ENCODE measurements around the gene NDUFA13. TPM values are rescaled to one million over a fixed set of nuclear protein-coding genes. Genes with fewer than 3 reads are reported as not detected.
"Not testable (repeated sequence)": the region's sequence is repeated elsewhere in the genome, so short reads cannot be mapped to it uniquely, and the experiment has no call there.

The NDUFA13 gene
- polyA plus RNA-seq (2013, experiment 1 of 2; ENCODE audit: insufficient read length) = 269 TPM
- 230 TPM for polyA plus RNA-seq (2013, experiment 2 of 2; ENCODE audit: insufficient read length)

DNA sequence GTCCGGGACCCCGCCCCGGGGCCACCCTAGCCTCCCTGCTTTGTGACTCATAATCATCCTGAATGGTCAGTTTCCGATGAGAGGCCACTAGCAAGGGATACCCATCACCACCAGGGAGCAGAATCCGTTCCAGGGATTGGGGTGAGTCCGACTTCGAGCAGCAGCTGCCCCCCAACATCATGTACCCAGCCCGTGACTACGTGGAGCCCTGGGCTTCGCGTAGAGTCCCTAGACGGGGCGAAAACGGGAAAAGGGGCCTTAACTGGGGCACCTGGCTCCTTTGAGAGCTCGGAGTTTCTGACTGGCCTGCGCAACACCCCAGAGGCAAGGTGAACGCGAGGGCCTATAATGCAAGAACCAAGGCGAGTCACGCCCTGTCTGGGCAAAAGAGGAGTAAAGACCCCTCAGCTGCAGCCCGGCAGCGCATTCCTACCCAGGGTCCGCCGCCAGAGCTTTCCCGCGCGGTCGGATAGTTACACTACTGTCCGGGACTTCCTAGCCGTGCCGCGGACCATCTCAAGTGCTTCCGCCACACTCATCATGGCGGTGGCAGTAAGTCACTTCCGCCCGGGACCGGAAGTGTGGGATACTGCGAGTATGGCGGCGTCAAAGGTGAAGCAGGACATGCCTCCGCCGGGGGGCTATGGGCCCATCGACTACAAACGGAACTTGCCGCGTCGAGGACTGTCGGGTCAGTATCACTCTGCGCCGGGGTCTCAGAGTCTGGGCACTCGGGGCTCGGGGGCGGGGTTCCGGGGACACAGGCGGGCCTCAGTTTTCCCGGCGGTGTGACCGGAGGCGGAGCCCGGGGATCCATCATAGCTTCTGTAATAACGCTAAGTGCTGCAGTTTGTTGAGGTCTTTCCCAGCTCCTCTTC lies at the start of gene NDUFA13:
TSS of gene NDUFA13 (plus strand) at position 584 of the 878 bp plus-strand sequence. CDS start at position 598, 14 bp downstream.
- DNase-seq = peak; percentile 94

DNA sequence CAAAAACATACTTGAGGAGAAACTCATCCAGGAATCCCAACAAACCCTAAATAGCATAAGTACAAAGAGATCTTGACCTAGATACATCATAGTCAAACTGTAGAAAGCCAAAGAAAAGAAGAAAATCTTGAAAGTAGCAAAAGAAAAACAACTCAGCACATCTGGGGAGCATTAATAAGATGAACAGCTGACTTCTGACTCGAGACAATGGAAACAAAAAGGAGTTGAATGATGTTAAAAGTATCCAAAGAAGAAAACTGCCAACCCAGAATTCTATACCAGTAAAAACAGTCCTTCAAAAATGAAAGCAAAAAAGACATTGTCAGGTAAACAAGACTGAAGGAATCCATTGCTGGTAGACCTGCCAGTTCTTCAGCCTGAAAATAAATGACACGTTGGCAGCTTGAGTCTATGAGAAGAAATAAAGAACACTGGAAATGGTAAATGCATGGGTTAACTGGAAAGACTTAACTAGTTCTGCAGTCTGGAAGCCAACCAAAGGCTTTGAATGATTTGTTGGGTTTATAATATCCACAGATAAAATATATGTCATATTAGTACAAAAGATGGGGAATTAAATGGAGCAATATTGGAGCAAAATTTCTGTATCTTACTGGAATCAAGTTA lies 47.5 kb upstream of the NDUFA13 start:
- peak; percentile 38 for DNase-seq

DNA sequence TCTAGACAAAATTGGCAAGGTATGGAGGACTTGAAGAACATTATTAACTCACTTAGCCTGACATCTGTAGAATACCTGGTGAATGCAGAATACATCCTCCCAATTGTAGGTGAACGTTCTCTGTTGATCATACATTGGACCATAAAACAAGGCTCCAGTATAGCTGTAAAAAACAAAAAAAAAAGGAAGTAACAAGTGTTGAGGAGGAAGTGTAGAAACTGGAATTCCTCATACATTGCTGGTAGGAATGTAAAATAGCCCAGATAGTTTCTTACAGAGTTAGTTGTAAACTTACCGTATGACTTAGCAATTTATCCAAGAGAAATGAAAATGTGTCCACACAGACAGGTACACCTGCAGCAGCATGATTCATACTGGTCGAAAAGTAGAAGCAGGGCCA lies 45.4 kb upstream of the NDUFA13 start:
- no peak for DNase-seq

DNA sequence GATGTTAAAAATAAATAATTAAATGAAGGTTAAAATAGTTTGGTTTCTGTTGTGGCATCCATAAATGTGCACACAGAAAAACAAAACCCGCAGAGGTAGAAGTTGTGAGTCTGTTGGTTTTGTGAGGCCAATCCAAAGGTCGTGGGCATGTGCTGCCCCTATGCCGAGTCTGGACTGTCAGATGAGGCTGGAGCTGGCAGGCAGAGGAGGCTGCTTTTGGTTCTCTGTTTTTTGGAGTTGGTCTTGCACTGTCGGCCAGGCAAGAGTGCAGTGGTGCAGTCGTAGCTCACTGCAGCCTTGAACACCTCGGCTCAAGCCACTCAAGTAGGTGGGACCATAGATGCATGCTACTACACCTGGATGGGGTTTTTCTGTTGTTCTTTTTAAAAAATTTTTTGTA lies 44.3 kb upstream of the NDUFA13 start:
- no peak for DNase-seq

DNA sequence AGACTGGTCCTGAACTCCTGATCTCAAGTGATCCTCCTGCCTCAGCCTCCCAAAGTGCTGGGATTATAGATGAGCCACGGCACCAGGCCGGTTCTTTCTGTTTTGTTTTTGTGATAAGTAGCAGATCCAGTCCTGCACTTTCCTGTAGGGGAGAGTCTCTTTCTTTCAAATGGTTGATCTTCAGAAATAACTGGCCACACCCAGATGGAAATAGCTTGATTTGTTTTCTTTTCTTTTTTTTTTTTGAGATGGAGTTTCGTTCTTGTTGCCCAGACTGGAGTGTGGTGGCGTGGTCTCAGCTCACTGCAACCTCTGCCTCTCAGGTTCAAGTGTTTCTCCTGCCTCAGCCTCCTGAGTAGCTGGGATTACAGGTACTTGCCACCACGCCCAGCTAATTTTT lies 43.9 kb upstream of the NDUFA13 start:
- not testable (repeated sequence) for DNase-seq

DNA sequence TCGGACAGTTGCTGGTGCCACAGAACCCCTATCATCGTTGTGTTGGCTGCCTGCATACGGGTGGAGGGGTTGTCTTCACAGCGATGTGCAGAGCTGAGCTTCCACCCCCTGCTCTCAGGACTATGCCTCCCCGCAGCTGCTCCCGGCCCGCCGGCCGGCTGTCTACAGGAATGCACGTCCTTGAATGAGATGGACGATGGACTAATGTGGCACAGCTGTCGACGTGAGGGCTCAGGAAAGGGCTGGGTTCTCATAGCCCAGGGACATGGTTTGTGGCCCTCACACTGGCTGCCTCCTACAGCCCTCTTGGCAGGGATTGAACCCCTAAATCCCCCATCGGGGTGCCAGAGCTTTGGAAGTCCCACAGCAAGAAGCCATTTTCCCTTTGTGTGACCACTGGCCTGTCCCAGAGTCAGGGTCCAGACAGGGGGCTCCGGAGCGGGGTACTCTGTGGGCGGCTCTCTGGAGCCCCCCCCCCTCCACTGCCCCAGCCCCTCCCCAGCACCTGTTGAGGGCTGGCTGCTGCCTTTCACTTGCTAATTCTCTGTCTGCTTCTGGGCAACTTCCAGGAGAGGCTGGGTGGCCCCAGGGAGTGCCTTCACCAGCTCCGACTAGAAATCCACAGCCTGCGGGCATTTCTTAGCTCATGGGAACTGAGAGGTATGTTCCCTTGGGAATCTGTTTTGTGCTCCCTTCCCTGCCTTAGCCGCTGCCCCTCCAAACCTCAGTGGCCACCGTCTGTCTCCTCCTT lies 40.8 kb upstream of the NDUFA13 start:
- DNase-seq = no peak

DNA sequence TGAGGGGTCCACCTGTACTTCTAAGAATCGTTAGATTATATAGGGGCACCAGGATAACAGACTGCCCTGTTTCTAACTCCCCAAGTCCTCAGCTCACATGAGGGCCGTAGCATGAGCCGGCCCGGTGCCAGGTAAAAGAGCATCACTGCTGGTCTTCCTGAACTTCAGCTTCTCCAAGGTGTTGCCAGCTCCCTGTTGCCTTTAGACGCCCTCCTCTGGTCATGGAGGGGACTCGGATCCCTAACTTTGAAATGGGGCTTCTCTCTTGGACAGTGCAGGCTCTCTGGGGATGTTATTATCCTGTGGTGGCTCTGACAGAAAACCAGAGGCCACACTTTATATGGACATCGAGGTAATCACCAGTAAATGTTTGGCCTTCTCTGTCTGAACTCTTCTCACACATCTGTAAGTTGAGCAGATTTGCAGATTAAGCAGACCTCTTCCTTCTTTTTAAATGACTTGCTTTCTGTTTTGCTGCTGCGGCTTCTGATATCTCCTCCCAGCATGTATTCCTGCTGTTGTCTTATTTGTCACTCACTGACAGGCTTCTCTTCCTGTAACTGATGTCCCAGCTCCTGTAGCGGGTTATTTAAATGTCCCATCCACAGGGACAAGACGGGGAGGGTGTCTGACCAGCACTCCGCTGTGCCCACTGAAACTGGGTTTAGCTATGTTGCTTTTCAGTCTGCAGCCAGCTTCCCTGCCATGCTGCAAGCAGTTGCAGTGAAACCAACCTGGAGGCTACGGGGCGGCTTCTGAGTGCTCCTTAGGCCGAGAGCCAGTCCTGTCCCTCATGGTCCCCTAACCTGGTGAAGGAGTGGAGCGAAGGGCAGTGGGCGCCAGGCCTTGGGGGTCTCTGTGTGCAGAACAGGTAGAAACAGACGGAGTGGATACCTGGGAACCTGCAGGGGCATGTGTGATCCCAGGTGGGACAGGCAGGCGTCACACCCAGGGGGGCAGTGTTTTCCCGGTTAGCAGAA lies 39.9 kb upstream of the NDUFA13 start:
- no peak for DNase-seq

DNA sequence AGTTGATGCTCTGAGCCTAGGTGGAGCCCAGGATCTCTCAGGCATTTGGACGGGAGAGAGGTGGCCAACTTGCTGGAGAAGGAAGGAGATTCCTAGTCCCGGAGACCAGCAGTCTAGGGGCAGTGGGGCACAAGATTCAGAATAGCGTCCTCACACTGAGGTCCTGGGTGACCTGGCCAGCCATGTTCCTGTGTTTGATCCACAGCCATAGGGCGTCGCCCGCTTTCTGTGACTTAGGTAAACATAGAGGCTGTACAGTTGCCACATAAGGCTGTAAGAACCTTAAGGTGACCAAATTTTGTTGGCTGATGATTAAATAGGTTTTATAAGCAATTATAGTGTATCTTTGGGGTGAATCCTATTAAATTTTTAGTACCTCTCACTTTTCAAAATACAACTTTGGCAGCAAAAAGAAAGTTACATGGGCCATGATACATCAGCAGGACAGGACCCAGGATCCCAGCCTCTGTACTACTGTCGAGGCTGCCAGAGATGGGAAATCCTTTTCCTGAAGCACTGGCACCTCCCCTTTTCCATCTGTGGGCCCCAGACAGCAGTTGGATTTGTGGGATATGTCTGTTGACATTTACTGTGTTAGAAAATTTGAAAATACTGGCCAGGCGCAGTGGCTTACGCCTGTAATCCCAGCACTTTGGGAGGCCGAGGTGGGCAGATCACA lies 38.2 kb upstream of the NDUFA13 start:
- DNase-seq = no peak

DNA sequence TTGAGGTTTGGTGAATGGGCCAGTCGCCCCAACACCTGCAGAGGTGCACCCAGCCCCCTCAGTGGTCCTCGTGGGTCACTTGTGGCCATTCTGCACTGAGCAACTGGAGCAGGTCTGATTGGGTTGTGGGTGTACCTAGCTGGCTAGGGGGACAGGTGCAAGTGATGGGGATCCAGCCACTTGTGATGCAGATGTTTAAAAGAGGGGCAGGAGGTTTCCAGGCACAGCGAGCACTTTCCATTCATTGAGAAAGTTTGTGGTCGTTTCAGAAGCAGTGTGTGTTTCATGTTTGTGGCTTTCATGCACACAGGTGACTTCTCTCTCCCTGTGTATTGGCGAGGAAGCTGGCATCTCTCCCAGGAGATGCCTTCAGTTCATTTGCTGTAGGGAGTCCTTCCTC lies 35.3 kb upstream of the NDUFA13 start:
- no peak for DNase-seq

DNA sequence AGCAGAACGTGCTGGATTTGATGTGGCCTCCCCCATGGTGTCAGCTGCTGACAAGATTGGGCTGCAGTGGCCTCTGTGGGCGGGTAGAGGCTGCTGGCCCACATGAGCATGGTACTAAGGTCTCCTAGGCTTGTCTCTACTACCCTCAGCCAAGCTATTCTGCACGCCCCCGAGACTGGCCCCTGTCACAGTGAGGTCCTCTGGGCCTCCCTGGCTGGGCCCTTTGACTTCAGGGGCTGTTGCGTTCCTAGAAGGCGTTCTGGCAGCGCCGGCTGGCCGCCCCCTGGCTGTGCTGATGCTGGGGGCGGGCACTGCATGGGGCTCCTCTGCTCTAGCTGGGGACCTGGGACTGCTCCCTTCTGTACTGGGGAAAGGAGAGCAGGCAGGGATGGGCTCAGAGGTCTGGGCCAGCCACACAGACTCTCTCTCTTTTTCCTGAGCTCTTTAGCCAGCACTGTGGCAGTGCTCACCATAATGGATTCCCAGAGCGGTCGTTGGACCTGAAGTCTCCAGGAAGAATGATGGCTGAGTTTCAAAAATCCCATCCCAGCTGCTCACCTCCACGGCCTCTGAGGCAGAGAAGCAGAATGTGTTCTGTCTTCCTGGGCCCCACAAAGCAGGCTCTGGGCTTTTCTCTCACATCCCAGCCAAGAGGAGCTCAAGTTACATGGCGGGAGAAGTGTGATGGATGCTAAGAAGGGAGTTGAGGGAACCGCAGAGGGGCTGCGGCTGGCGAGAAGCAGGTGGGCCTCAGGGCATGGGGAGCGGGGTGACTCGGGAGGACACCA lies 33.0 kb upstream of the NDUFA13 start:
- no peak for DNase-seq

DNA sequence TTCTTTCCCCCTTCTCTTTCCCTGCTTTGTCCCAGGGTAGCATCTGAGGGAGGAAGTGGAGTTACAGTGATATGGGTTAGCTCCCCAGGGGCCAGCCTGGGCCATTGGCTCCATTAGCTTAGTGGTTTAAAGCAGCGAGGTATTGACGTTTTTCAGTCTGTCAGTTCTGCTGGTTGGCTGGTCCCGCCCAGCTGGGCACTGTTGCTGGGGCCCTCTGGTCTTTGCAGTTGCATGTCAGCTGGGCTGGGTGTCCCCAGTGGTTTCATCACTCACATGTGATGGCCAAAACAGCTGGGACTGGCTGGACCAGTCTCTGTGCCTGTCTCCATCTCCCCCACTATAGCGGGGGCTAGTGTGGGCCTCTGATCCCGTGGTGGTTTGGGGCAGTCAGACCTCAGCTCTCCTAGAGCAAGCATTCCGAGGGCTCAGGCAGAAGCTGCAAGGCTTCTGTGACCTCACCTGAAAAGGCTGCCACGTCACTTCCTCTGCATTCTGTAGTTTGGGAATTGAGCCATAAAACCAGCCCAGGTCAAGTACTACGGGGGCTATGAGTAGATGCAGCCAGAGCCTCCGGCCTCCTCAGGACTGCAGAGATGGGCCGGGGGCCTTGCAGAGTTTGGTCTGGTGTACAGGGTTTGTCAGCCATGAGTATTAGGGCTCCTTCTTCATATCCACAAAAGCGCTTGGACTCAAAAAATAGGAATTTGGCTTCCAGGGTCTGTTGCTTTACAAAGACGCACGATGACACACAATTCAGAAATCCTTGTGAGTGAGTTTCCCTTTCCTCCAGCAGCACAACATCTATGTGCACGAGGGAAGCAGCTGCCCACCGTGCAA lies 30.6 kb upstream of the NDUFA13 start:
- DNase-seq = peak; percentile 20

DNA sequence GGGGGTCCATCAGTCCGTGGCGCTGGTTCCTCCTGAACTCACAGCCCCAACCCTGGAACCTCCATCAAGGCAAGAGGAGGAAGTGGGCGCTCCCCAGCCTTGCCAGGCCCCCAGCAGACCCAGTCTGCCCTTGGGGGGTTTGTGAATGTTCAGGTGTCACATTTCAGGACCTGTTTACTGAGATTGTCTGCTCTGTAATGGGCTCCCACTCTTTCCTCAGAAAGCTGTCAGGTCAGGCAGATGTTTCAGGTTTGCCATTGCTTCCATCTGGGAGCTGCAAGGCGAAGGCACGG lies 30.1 kb upstream of the NDUFA13 start:
- DNase-seq = no peak

DNA sequence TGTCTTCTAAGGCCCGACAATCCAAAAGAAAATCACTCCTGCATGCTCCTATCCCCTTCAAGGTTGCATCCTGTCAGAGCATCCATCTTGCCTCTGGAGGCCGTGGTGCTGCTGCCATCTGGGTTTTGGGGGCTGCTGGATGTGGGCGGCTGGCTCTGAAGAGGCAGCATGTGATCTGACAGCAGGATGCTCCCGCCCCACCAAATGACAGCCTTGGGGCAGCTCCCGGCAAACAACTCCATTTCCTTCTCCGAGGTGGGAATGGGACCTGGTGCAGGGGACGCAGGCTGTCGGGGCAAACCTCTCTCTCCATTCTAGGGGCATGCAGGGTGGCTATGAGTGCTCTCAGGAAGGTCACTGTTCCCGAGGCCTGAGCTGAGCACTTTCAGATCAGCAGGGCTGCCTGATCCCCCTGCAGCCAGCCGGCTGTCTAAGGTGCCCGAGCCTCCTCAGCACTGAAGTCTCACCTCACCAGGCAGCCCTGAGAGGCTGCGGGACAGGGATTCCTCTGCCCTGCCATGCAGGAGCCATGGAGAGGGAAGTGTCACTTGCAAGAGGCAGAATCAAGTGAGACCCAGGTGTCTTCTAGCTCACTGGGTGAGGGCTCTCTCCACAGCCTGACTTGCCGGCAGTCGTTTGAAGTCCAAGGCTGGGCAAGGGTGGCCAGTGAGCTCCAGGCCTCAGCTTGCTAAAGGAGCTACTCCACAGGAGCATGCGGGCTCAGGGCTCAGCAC lies 29.5 kb upstream of the NDUFA13 start:
- no peak for DNase-seq

DNA sequence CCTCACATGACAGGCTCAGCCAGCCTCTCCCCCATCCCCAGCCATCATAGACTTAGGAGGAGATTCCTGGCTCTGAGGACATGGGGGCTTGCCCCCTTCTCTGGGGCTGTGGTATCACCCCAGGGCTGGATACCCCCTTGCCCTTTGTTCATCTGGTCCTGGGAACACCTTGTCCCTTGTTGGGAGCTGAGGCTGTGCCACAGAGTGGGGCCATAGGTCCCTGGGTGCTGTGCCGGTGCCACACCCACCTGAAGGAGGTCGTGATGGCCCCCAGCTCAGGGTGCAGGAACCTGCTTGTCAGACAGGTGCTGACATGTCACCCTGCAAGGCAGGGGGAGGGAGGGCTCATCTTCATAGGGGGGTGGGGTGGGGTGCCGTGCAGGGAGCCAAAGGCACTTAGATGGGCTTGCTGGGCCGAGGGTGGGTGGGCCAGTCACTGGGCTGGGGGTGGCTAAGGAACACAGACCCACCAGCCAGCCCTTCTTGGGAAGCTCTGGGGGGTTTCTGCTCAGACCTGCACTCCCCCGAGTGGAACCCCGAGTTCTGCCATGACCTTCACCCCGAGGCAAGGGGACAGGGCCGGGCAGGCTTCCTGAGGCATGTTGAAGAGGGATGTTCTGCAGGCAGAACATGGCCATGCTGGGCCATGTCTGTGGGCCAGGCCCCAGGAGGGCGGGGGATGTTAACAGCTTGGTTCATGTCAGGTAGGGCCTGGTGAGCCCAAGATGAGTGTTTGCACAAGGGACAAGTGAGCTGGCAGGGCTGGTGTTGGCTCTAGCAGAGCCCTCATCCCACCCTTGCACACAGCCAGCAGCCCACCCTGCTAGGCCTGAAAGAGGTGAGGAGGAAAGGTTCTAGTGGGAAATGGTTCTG lies 28.7 kb upstream of the NDUFA13 start:
- DNase-seq = no peak

DNA sequence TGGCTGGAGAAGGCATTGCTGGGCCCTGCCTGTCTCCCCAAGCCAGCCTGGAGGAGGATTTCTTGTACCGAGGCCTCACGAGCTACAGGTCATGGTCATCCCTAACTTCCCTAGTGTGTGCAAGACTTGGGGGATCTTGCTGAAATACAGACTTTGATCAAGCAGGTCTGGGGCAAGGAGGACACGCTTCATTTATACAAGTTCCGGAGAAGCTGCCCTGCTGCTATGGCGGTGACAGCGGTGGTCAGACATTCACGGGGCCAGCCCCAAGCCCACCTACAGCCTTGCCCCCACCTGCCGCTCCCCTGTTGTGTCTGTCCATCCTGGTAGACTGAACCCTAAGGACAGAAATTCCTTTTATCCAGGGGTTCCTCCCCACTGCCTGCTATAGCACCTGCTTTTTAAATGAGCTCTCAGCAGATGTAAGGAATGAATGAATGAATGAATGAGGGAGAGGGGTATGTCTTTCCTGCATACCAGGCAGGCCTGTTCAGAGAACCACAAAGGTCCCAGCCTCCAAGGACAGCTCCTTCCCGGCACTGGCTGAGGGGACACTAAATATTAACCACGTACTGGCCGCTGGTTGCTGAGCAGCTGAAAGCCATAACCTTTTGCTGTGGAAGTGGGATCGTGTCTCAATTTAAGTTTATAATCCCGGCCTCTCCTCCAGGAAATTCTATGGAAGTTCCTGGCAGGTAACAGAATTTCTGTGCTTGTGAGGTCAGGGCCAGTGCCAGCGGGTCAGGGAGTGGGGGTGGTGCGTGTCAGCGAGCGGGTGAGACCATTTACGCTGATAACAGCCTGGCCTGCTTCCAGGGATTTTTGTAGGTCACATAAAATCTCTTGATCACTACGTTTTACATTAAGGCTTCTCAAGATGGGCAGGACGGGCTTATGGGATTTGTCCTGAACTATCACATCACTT lies 27.8 kb upstream of the NDUFA13 start:
- DNase-seq = no peak

DNA sequence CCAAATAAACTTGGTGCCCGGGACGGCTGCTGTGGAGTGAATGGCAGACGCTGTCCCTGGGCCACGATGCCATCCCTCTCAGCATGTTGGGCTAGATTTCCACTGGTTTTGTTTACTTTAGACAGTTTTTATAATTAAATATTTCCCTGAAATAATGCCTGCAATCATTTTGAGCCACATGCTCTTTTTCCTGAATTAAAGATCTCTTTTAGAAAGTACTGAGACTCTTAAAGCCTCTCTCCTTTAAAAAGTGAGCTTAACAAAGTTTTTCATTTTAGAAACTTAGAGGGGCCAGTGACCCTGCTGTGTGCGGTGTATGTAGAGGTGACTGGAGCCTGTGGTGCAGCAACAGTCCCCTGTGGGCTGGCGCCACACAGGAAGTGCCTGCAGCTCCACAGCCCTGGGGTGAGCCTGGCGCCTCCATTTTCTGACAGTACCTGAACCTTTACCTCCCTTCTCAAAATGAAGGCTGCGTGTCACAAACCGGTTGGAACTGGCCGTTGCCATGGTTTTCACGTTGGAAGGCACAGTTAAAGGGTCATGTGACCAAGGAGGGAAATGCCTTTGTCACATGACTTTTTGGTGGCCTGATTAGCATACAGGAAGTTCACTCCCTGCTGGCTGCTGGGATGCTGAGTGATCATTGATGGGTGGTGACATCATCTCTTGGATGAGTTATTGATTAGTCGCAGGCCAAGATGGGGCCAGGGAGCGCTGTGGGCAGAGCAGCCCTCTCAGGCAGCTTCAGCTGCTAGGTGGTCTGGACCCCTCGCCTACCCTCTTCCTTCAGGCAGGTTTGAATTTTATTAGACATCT lies 26.9 kb upstream of the NDUFA13 start:
- peak; percentile 97 for DNase-seq

Data from fibroblast of skin of scalp (primary cell).